ENCODE data around the gene TAOK3. TPM values are rescaled to one million over a fixed set of nuclear protein-coding genes. Genes with fewer than 3 reads are reported as not detected.

TAOK3 gene
- total and polyA plus RNA-seq, 12 donors: 8.4 to 29.8 (median 21.2) TPM

- Histone ChIP-seq H3K27ac (no peak overlapping the region), H3K27me3 (peaks cover 0 to 8% (median 0%) of the 10 kb centered on the region in 7 donors), H3K4me1 (peaks cover 0 to 15% (median 11%) of the 10 kb centered on the region in 9 donors), H3K9me3 (no peaks in the 10 kb centered on the region), H3K4me3 (no peak overlapping the region), H3K36me3 (no peaks in the 10 kb centered on the region)
- DNase-seq (no peak), ATAC-seq (no peak)
- 95% methylated on average over 8 of the region's 8 CpGs for WGBS, 2 donors
- intact Hi-C loops (cut with DNase I): no loop called here
- no peak for TF ChIP-seq CTCF (IDR thresholded peaks at IDR 0.05)
Measured at GRCh38 chr12:118107694-118108093, 265.0 kb downstream of the TAOK3 start.

GRCh38 chr12:118107011-118107410 lies 265.7 kb downstream of the TAOK3 start:
- Histone ChIP-seq H3K27ac (no peak overlapping the region), H3K36me3 (no peaks in the 10 kb centered on the region), H3K9me3 (no peaks in the 10 kb centered on the region), H3K27me3 (peaks cover 0 to 8% (median 0%) of the 10 kb centered on the region in 7 donors), H3K4me3 (no peak overlapping the region), H3K4me1 (peaks cover 0 to 20% (median 14%) of the 10 kb centered on the region in 9 donors)
- ATAC-seq (no peak), DNase-seq (no peak)
- WGBS, 2 donors: 71 to 83% methylated on average over 4 of the region's 4 CpGs
- TF ChIP-seq CTCF (IDR thresholded peaks at IDR 0.05): no peak
- intact Hi-C loops (cut with DNase I): no loop called here

- peak within 1 kb of the TSS; percentile 62 to 90 (median 83) for H3K4me3 ChIP-seq
- 0% methylated on average over 66 to 75 of the region's 75 CpGs for WGBS, 2 donors
- ATAC-seq (peak; percentile 93 to 97 (median 96)), DNase-seq (peak; percentile 71 to 79)
- peaks cover 0 to 20% (median 14%) of the 10 kb centered on the region in 9 donors for H3K4me1 ChIP-seq
- TF ChIP-seq CTCF (IDR thresholded peaks at IDR 0.05): peak in 1 of 9 donors; percentile 22
- H3K9me3 ChIP-seq: no peaks in the 10 kb centered on the region
- H3K36me3 ChIP-seq: no peaks in the 10 kb centered on the region
- intact Hi-C loops (cut with DNase I): loop anchor here in 7 of 10 donors (5.0 kb wide), 2 partner anchors 36 to 41 kb away; partner anchors contain the start of gene WSB2 (in 6 of the 7)
- peaks cover 0 to 8% (median 0%) of the 10 kb centered on the region in 7 donors for H3K27me3 ChIP-seq
- peak within 1 kb of the TSS; percentile 18 to 90 (median 80) for H3K27ac ChIP-seq
Measured at GRCh38 chr12:118103601-118104382, 268.9 kb downstream of the TAOK3 start, which contains the start of gene VSIG10. Gene VSIG10 (minus strand): TSS chr12:118104011. CDS start chr12:118103671, 340 bp downstream.

- Histone ChIP-seq H3K4me3 (peak overlapping the region; percentile 62 to 90 (median 83)), H3K27ac (peak overlapping the region; percentile 18 to 90 (median 80)), H3K36me3 (no peaks in the 10 kb centered on the region), H3K9me3 (no peaks in the 10 kb centered on the region), H3K27me3 (peaks cover 0 to 8% (median 0%) of the 10 kb centered on the region in 7 donors), H3K4me1 (peaks cover 0 to 20% (median 14%) of the 10 kb centered on the region in 9 donors)
- DNase-seq (peak in 1 of 2 donors; percentile 14), ATAC-seq (peak in 7 of 8 donors; percentile 6 to 48 (median 14))
- no peak for TF ChIP-seq CTCF (IDR thresholded peaks at IDR 0.05)
- intact Hi-C loops (cut with DNase I): loop anchor here in 7 of 10 donors (5.0 kb wide), 2 partner anchors 36 to 41 kb away; partner anchors contain the start of gene WSB2 (in 6 of the 7)
- WGBS, 2 donors: 0% methylated on average over 32 of the region's 32 CpGs
Measured at GRCh38 chr12:118103201-118103600, 269.5 kb downstream of the TAOK3 start.
